Activated CD4-positive, alpha-beta memory T cell treated with anti-CD3 and anti-CD28 coated beads, Interleukin-2, amount 10 ng/mL, durations not matched to agents 7 days and 5 days (primary cell): ENCODE results near the gene RPL29. TPM values are rescaled to one million over a fixed set of nuclear protein-coding genes. Genes with fewer than 3 reads are reported as not detected.
A peak's percentile ranks its signal among the peaks of the same experiment; 100 is the strongest.

ENCODE experiments used
- CTCF ChIA-PET: fragments of 350-600 bp; sonication (Branson Sonifier 250); formaldehyde crosslinking; loops from one replicate; lab custom pipeline; 2021; ENCODE audit warnings: antibody characterized with exemption, inconsistent platforms; lab: Charles Lee
- POLR2A ChIA-PET: fragments of 350-600 bp; sonication (Branson Sonifier 250); formaldehyde crosslinking; loops from one replicate; lab custom pipeline; 2021; ENCODE audit warnings: antibody characterized with exemption; lab: Charles Lee
- DNase-seq: peaks from one replicate; pipeline ENCODE4 v3.0.0-alpha.2; 2020
- H3K27ac Mint-ChIP-seq: one replicate; pipeline ENCODE4 v1.8.0; 2021; ENCODE audit warnings: mild to moderate bottlenecking, mixed read lengths
- H3K27me3 Mint-ChIP-seq: one replicate; pipeline ENCODE4 v1.8.0; 2021; ENCODE audit warnings: mixed read lengths
- H3K36me3 Mint-ChIP-seq: one replicate; pipeline ENCODE4 v1.8.0; 2021; ENCODE audit warnings: low read depth, mixed read lengths
- H3K4me1 Mint-ChIP-seq: one replicate; pipeline ENCODE4 v1.8.0; 2021; ENCODE audit warnings: mixed read lengths
- H3K4me3 Mint-ChIP-seq: one replicate; pipeline ENCODE4 v1.8.0; 2021; ENCODE audit warnings: mild to moderate bottlenecking, mixed read lengths
- H3K9me3 Mint-ChIP-seq: one replicate; pipeline ENCODE4 v1.8.0; 2021; ENCODE audit warnings: mixed read lengths
- total RNA-seq, 2 experiments: library from RNA; stranded (reverse); gene quantifications; one replicate each; pipeline ENCODE4 v1.2.3, GENCODE V29; 2021

Gene RPL29
- total RNA-seq, 2 experiments from 2014 or later, result 1,042 to 1,047 TPM

- Mint-ChIP-seq H3K4me1 (peaks cover 26% of the 10 kb centered on the region), H3K9me3 (no peaks in the 10 kb centered on the region), H3K27me3 (peaks cover 13% of the 10 kb centered on the region), H3K4me3 (no peak overlapping the region), H3K27ac (no peak overlapping the region), H3K36me3 (no peaks in the 10 kb centered on the region)
- ChIA-PET POLR2A (interaction anchor here (0.9 to 2.0 kb wide), 4 partner anchors 9 to 91 kb away, joined by 3 to 8 read pairs (median 5); partner anchors contain the start of genes ABHD14A, ABHD14B, ACY1 and GPR62), CTCF (interaction anchor here (1.0 kb wide), 1 partner anchor 9 kb away, joined by 4 read pairs; the partner anchor contains the start of gene ABHD14B)
- no peak for DNase-seq
Observed at GRCh38 chr3:51964521-51964920, 31.2 kb downstream of the RPL29 start.

- H3K4me1 Mint-ChIP-seq, result peaks cover 24% of the 10 kb centered on the region
- no peak overlapping the region for H3K27ac Mint-ChIP-seq
- no peak overlapping the region for H3K4me3 Mint-ChIP-seq
- no peak for DNase-seq
- peaks cover 13% of the 10 kb centered on the region for H3K27me3 Mint-ChIP-seq
- no peaks in the 10 kb centered on the region for H3K36me3 Mint-ChIP-seq
- POLR2A ChIA-PET, result interaction anchor here (1.1 kb wide), 1 partner anchor 10 kb away, joined by 3 read pairs; the partner anchor contains the start of gene ABHD14B
- H3K9me3 Mint-ChIP-seq, result no peaks in the 10 kb centered on the region
- CTCF ChIA-PET, result interaction anchor here (1.0 to 1.6 kb wide), 3 partner anchors 10 to 23 kb away, joined by 4 to 5 read pairs (median 5); partner anchors contain the start of genes ABHD14B, ACY1 and RRP9
Observed at GRCh38 chr3:51963951-51964451, 31.7 kb downstream of the RPL29 start.

GRCh38 chr3:51962854-51963530 lies 32.7 kb downstream of the RPL29 start:
- DNase-seq, result no peak
- Mint-ChIP-seq H3K27me3 (peaks cover 13% of the 10 kb centered on the region), H3K4me3 (no peak overlapping the region), H3K4me1 (peaks cover 15% of the 10 kb centered on the region), H3K9me3 (no peaks in the 10 kb centered on the region), H3K27ac (no peak overlapping the region), H3K36me3 (peaks cover 3% of the 10 kb centered on the region)
- POLR2A ChIA-PET, result interaction anchor here (1.1 kb wide), 1 partner anchor 11 kb away, joined by 3 read pairs; the partner anchor contains the start of gene ABHD14B
- CTCF ChIA-PET, result interaction anchor here (1.2 to 1.6 kb wide), 3 partner anchors 10 to 22 kb away, joined by 5 to 6 read pairs (median 5); partner anchors contain the start of genes ACY1 and RRP9

GRCh38 chr3:51961602-51962569 lies 33.8 kb downstream of the RPL29 start:
- DNase-seq, result no peak
- no peaks in the 10 kb centered on the region for H3K9me3 Mint-ChIP-seq
- CTCF ChIA-PET, result interaction anchor here (1.0 to 1.6 kb wide), 2 partner anchors 11 to 39 kb away, joined by 3 to 6 read pairs; no protein-coding TSS in a partner anchor
- peaks cover 3% of the 10 kb centered on the region for H3K36me3 Mint-ChIP-seq
- H3K27ac Mint-ChIP-seq, result no peak overlapping the region
- H3K4me3 Mint-ChIP-seq, result no peak overlapping the region
- POLR2A ChIA-PET, result interaction anchor here (1.2 kb wide), 1 partner anchor 12 kb away, joined by 4 read pairs; the partner anchor contains the start of gene ABHD14B
- H3K4me1 Mint-ChIP-seq, result peaks cover 13% of the 10 kb centered on the region
- H3K27me3 Mint-ChIP-seq, result peaks cover 16% of the 10 kb centered on the region

- Mint-ChIP-seq H3K27me3 (peaks cover 19% of the 10 kb centered on the region), H3K9me3 (no peaks in the 10 kb centered on the region), H3K4me1 (peaks cover 14% of the 10 kb centered on the region), H3K27ac (no peak overlapping the region), H3K4me3 (no peak overlapping the region), H3K36me3 (peaks cover 3% of the 10 kb centered on the region)
- CTCF ChIA-PET, result interaction anchor here (1.0 kb wide), 1 partner anchor 40 kb away, joined by 3 read pairs; no protein-coding TSS in a partner anchor
- POLR2A ChIA-PET, result no interaction called here
- no peak for DNase-seq
Observed at GRCh38 chr3:51961011-51961410, 34.7 kb downstream of the RPL29 start.

- no peaks in the 10 kb centered on the region for H3K9me3 Mint-ChIP-seq
- ChIA-PET CTCF (no interaction called here), POLR2A (no interaction called here)
- H3K4me3 Mint-ChIP-seq, result no peak overlapping the region
- peaks cover 3% of the 10 kb centered on the region for H3K36me3 Mint-ChIP-seq
- H3K27ac Mint-ChIP-seq, result no peak overlapping the region
- peaks cover 9% of the 10 kb centered on the region for H3K4me1 Mint-ChIP-seq
- DNase-seq, result no peak
- peaks cover 19% of the 10 kb centered on the region for H3K27me3 Mint-ChIP-seq
Observed at GRCh38 chr3:51960386-51960785, 35.3 kb downstream of the RPL29 start.

GRCh38 chr3:51959651-51960050 lies 36.0 kb downstream of the RPL29 start:
- ChIA-PET POLR2A (interaction anchor here (1.3 kb wide), 1 partner anchor 17 kb away, joined by 3 read pairs; no protein-coding TSS in a partner anchor), CTCF (no interaction called here)
- no peaks in the 10 kb centered on the region for H3K9me3 Mint-ChIP-seq
- no peak overlapping the region for H3K4me3 Mint-ChIP-seq
- no peak for DNase-seq
- H3K4me1 Mint-ChIP-seq, result peaks cover 7% of the 10 kb centered on the region
- H3K36me3 Mint-ChIP-seq, result peaks cover 3% of the 10 kb centered on the region
- H3K27ac Mint-ChIP-seq, result no peak overlapping the region
- H3K27me3 Mint-ChIP-seq, result peaks cover 22% of the 10 kb centered on the region

GRCh38 chr3:51958603-51959521 lies 36.8 kb downstream of the RPL29 start:
- Mint-ChIP-seq H3K9me3 (no peaks in the 10 kb centered on the region), H3K4me1 (peaks cover 7% of the 10 kb centered on the region), H3K36me3 (peaks cover 3% of the 10 kb centered on the region), H3K4me3 (no peak overlapping the region), H3K27me3 (peaks cover 29% of the 10 kb centered on the region), H3K27ac (no peak overlapping the region)
- ChIA-PET CTCF (interaction anchor here (1.2 kb wide), 1 partner anchor 15 kb away, joined by 4 read pairs; the partner anchor contains the start of gene ABHD14B), POLR2A (interaction anchor here (1.3 kb wide), 2 partner anchors 16 to 24 kb away, joined by 3 read pairs; no protein-coding TSS in a partner anchor)
- DNase-seq, result no peak

- ChIA-PET CTCF (interaction anchor here (0.8 to 1.2 kb wide), 3 partner anchors 15 to 16 kb away, joined by 3 to 4 read pairs (median 3); partner anchors contain the start of genes ABHD14B and RRP9), POLR2A (interaction anchor here (0.9 to 1.3 kb wide), 2 partner anchors 25 to 197 kb away, joined by 3 read pairs; partner anchors contain the start of gene POC1A)
- DNase-seq, result no peak
- H3K4me3 Mint-ChIP-seq, result no peak overlapping the region
- H3K4me1 Mint-ChIP-seq, result peaks cover 7% of the 10 kb centered on the region
- H3K27me3 Mint-ChIP-seq, result peaks cover 37% of the 10 kb centered on the region
- H3K27ac Mint-ChIP-seq, result no peak overlapping the region
- no peaks in the 10 kb centered on the region for H3K9me3 Mint-ChIP-seq
- peaks cover 3% of the 10 kb centered on the region for H3K36me3 Mint-ChIP-seq
Observed at GRCh38 chr3:51957520-51958205, 38.0 kb downstream of the RPL29 start.

- CTCF ChIA-PET, result no interaction called here
- Mint-ChIP-seq H3K4me3 (no peak overlapping the region), H3K27me3 (peaks cover 35% of the 10 kb centered on the region), H3K4me1 (peaks cover 7% of the 10 kb centered on the region), H3K9me3 (no peaks in the 10 kb centered on the region), H3K27ac (no peak overlapping the region), H3K36me3 (peaks cover 3% of the 10 kb centered on the region)
- DNase-seq, result peak; percentile 33
- POLR2A ChIA-PET, result interaction anchor here (1.0 kb wide), 1 partner anchor 14 kb away, joined by 3 read pairs; the partner anchor contains the start of genes PARP3 and RRP9
Observed at GRCh38 chr3:51955893-51956770, 39.6 kb downstream of the RPL29 start.
